ENCODE results near the gene USP31. TPM values are rescaled to one million over a fixed set of nuclear protein-coding genes. Genes with fewer than 3 reads are reported as not detected.

Gene USP31
- total and polyA plus RNA-seq, 11 donors, result 9.2 to 49.9 (median 23.8) TPM

DNA sequence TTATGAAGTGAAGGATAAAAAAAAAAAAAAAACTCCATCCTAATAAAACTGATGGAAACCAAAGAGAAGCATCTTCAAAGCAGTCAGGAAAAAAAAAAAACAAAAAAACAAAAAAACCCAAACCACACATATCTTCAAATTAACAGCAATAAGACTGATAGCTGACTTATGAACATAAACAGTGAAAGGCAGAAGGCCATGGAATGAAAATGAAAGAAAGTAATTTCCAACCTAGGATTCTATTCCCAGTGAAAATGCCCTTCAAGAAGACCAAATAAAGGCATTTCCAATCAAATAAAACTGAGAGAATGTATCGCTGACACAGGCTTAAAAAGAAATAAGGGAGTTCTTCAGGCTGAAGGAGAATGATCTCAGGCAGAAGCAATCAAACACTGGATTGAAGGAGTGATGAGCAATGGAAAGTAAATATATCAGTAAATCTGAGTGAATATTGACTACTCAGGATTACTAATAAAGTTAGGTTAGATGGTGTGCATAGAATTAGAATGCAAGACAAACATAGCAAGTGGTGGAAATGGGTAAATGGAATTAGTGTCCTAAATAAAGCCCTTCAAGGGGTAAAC is 92.1 kb downstream of the USP31 start:
- intact Hi-C loops (cut with DNase I), result loop anchor here in 2 of 10 donors (5.0 kb wide), 2 partner anchors 155 to 160 kb away; no protein-coding TSS in a partner anchor
- DNase-seq (no peak), ATAC-seq (no peak)
- H3K4me3 ChIP-seq, result no peak overlapping the region
- WGBS, 4 donors, result 82 to 92% (median 90%) methylated on average over 1 of the region's 1 CpG
- H3K9me3 ChIP-seq, result no peaks in the 10 kb centered on the region
- peaks cover 0 to 11% (median 0%) of the 10 kb centered on the region in 12 donors for H3K4me1 ChIP-seq
- TF ChIP-seq CTCF (IDR thresholded peaks at IDR 0.05), result no peak
- no peak for TF ChIP-seq POLR2A (IDR thresholded peaks at IDR 0.05)
- H3K27me3 ChIP-seq, result peaks cover 0 to 8% (median 0%) of the 10 kb centered on the region in 9 donors
- no peaks in the 10 kb centered on the region for H3K36me3 ChIP-seq
- no peak overlapping the region for H3K27ac ChIP-seq

DNA sequence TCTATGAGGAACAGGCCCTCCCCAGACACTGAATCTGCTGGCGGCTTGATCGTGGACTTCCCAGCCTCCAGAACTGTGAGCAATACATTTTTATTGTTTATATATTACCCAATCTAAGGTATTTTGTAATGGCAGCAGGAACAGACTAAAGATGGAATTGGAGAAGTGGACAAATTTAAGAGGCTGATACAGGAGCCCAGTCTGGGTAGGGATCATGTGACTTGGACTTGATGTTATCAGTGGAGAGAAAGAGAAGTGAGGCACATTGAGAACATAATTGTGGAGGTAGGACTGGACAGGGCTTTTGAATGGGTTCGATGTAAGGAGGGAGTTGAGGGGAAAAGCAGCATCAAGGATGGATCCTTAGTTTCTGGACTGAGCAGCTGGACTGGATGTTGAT is 93.8 kb downstream of the USP31 start:
- TF ChIP-seq POLR2A (IDR thresholded peaks at IDR 0.05) (no peak), CTCF (IDR thresholded peaks at IDR 0.05) (no peak)
- intact Hi-C loops (cut with DNase I), result loop anchor here in 2 of 10 donors (5.0 kb wide), 2 partner anchors 153 to 158 kb away; no protein-coding TSS in a partner anchor
- no peak for ATAC-seq
- no peaks in the 10 kb centered on the region for H3K36me3 ChIP-seq
- 83 to 90% (median 89%) methylated on average over 3 of the region's 3 CpGs for WGBS, 4 donors
- peaks cover 0 to 17% (median 7%) of the 10 kb centered on the region in 9 donors for H3K27me3 ChIP-seq
- DNase-seq, result no peak
- H3K4me3 ChIP-seq, result no peak overlapping the region
- no peaks in the 10 kb centered on the region for H3K9me3 ChIP-seq
- peaks cover 0 to 5% (median 0%) of the 10 kb centered on the region in 12 donors for H3K4me1 ChIP-seq
- H3K27ac ChIP-seq, result no peak overlapping the region

- no peaks in the 10 kb centered on the region for H3K36me3 ChIP-seq
- 77 to 90% (median 83%) methylated on average over 3 to 4 of the region's 4 CpGs for WGBS, 4 donors
Measured at GRCh38 chr16:23052908-23053580, 96.2 kb downstream of the USP31 start.

More at GRCh38 chr16:23052908-23053580, 96.2 kb downstream of the USP31 start:
- H3K4me1 ChIP-seq, result no peaks in the 10 kb centered on the region
- no peak overlapping the region for H3K27ac ChIP-seq
- DNase-seq (no peak), ATAC-seq (no peak)
- no peak overlapping the region for H3K4me3 ChIP-seq
- TF ChIP-seq POLR2A (IDR thresholded peaks at IDR 0.05) (no peak), CTCF (IDR thresholded peaks at IDR 0.05) (no peak)
- H3K27me3 ChIP-seq, result peaks cover 0 to 26% (median 7%) of the 10 kb centered on the region in 9 donors
- H3K9me3 ChIP-seq, result no peaks in the 10 kb centered on the region
- intact Hi-C loops (cut with DNase I), result no loop called here
